Measurements from ENCODE around the gene POU2F3.

- TF ChIP-seq ATF2 (IDR thresholded peaks at IDR 0.05; ENCODE audit: low read length), result no peak
- no peak for TF ChIP-seq SP1 (IDR thresholded peaks at IDR 0.05; ENCODE audit: low read depth, low read length)
These were observed 51.0 kb downstream of the POU2F3 start for GRCh38 chr11:120290956-120291355.
